Type B pancreatic cell (in vitro differentiated cells): Measurements from ENCODE around the gene VASN. TPM values are rescaled to one million over a fixed set of nuclear protein-coding genes. Genes with fewer than 3 reads are reported as not detected.

Experiments
- DNase-seq: peaks from one replicate; pipeline ENCODE4 v3.0.0; 2021; ENCODE audit warnings: mixed read lengths; ENCODE audit not compliant: unreplicated experiment; ENCODE audit errors: extremely low spot score
- H3K27ac Mint-ChIP-seq: 2 replicates; pipeline ENCODE4 v1.8.0; 2021; ENCODE audit warnings: mild to moderate bottlenecking, mixed read lengths
- H3K27me3 Mint-ChIP-seq: 2 replicates; pipeline ENCODE4 v1.8.0; 2021; ENCODE audit warnings: mixed read lengths
- H3K36me3 Mint-ChIP-seq: 2 replicates; pipeline ENCODE4 v1.8.0; 2021; ENCODE audit warnings: mixed read lengths
- H3K4me1 Mint-ChIP-seq: one replicate; pipeline ENCODE4 v1.8.0; 2021; ENCODE audit warnings: mixed read lengths; ENCODE audit not compliant: unreplicated experiment
- H3K4me3 Mint-ChIP-seq: 2 replicates; pipeline ENCODE4 v1.8.0; 2021; ENCODE audit warnings: mild to moderate bottlenecking, mixed read lengths
- H3K9me3 Mint-ChIP-seq: 2 replicates; pipeline ENCODE4 v1.8.0; 2021; ENCODE audit warnings: mixed read lengths
- CTCF ChIP-seq: fragments of 200-600 bp; sonication (generic); conservative IDR thresholded peaks from 2 replicates; pipeline ENCODE4 v1.5.0; 2021; ENCODE audit warnings: antibody characterized with exemption, mild to moderate bottlenecking
- total RNA-seq: library from RNA; stranded (reverse); gene quantifications from 2 replicates; pipeline ENCODE4 v1.2.1, GENCODE V29; 2021; ENCODE audit warnings: low replicate concordance

Gene VASN
- total RNA-seq, 1 donor from 2014 or later = 29.0 TPM

- no peak for DNase-seq
- H3K4me1 Mint-ChIP-seq = peaks cover 22% of the 10 kb centered on the region
- no peaks in the 10 kb centered on the region for H3K36me3 Mint-ChIP-seq
- no peaks in the 10 kb centered on the region for H3K27me3 Mint-ChIP-seq
- TF ChIP-seq CTCF = no peak
- H3K4me3 Mint-ChIP-seq = no peak overlapping the region
- peak overlapping the region; percentile 72 for H3K27ac Mint-ChIP-seq
- H3K9me3 Mint-ChIP-seq = no peaks in the 10 kb centered on the region
These were observed 17.7 kb downstream of the VASN start for GRCh38 chr16:4389051-4389955.

GRCh38 chr16:4390266-4391260, 18.9 kb downstream of the VASN start:
- peak; percentile 24 for TF ChIP-seq CTCF
- no peak for DNase-seq
- peaks cover 3% of the 10 kb centered on the region for H3K36me3 Mint-ChIP-seq
- no peaks in the 10 kb centered on the region for H3K27me3 Mint-ChIP-seq
- H3K27ac Mint-ChIP-seq = peak overlapping the region; percentile 72
- H3K4me3 Mint-ChIP-seq = no peak overlapping the region
- no peaks in the 10 kb centered on the region for H3K9me3 Mint-ChIP-seq
- H3K4me1 Mint-ChIP-seq = peaks cover 19% of the 10 kb centered on the region

- Mint-ChIP-seq H3K4me3 (no peak overlapping the region), H3K4me1 (peaks cover 22% of the 10 kb centered on the region), H3K9me3 (no peaks in the 10 kb centered on the region), H3K27ac (no peak overlapping the region), H3K27me3 (no peaks in the 10 kb centered on the region), H3K36me3 (peaks cover 5% of the 10 kb centered on the region)
- no peak for DNase-seq
- no peak for TF ChIP-seq CTCF
These were observed 20.2 kb downstream of the VASN start for GRCh38 chr16:4391631-4392381.

GRCh38 chr16:4392382-4393239, 21.0 kb downstream of the VASN start:
- H3K27me3 Mint-ChIP-seq = no peaks in the 10 kb centered on the region
- peak overlapping the region; percentile 66 for H3K27ac Mint-ChIP-seq
- H3K4me3 Mint-ChIP-seq = peak overlapping the region; percentile 34
- peaks cover 22% of the 10 kb centered on the region for H3K4me1 Mint-ChIP-seq
- H3K9me3 Mint-ChIP-seq = no peaks in the 10 kb centered on the region
- no peak for TF ChIP-seq CTCF
- H3K36me3 Mint-ChIP-seq = peaks cover 5% of the 10 kb centered on the region
- DNase-seq = peak; percentile 86
